ENCODE data around the gene ERMP1.

Gene ERMP1

DNA sequence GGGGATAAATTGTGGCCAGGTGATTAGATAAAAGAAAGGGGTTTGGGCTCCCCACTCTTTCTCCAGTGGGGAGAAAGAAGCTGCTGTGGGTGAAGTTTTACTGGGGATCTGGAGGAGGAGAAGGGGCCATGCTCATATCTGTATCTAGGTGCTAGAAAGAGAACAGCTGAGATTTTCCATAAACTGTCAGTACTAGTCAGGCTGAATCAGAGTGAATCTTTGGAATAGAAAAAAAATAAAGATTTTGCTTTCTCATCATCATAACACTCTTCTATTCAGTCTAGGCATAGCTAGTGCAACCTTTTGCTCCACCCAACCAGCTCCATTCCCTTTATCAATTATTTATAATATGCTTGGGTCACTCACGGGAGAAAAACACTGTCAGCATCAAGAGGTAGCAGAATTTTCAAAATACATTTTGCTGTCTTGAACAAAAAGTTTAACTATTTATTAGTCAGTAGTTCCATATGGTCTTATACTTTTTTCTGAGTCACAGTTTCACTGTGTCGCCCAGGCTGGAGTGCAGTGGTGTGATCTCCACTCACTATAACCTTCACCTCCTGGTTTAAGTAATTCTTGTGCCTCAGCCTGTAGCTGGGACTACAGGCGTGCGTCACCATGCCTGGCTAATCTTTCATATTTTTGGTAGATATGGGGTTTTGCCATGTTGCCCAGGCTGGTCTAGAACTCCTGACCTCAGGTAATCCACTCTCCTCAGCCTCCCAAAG is 21.3 kb upstream of the ERMP1 start:
- no peak for FAIRE-seq
- no peak for DNase-seq (ENCODE audit: extremely low spot score, insufficient read length, low read depth)

DNA sequence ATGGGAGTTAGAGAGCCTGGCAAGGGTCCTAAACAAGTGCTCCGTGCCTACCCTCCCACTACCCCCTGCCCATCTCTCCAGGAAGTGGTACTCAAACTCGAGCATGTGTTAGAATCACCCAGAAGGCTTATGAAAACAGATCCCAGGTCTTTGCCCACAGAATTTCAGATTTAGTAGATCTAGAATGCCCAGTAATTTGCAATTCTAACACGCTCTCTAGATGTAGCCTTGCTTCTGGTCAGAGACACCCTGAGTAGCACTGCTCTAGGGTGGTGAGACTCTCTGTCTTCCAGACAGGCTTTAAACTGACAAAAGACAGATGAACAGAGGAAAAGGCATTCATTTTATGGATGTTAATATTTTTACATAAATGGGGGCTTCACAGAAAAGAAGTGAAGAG is 20.7 kb upstream of the ERMP1 start:
- FAIRE-seq (no peak), DNase-seq (ENCODE audit: extremely low spot score, insufficient read length, low read depth) (no peak)

DNA sequence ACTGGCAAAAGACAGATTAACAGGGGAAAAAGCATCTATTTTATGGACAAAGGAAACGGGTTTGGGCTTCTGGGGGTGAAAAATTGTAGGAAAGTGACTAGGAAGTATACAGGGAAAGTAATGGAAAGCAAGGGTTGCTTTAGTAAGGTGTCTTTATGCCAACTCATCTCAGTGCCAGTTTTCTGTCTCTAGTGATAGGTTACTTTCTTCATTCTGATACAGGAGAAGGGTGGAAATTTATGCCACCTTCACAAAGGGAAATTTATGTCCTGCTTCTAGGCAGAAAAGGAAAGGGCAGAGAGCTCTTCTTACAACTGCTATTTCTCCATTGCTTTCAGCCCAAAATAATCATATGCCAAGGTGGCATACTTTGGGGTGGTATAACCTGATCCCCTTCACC is 20.1 kb upstream of the ERMP1 start:
- FAIRE-seq (peak; percentile 38), DNase-seq (ENCODE audit: extremely low spot score, insufficient read length, low read depth) (no peak)

DNA sequence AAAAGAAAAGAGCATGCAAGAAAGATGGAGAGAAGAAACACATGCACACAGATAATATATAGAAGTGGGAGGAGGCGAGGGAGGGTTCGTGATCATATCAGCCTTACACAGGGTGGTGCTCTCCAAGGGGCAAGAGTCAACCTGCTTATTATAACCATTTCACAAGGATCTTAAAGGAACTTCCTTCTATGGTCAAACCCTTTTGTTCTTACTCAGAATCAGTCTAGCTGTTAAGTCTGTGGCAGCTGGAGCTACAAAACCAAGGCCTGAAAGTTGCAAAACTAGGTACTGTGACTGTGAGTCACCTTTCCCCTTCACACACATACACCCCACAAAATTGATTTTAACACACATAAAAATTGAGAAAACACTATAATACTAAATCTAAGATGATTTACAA is 18.5 kb upstream of the ERMP1 start:
- peak; percentile 48 for DNase-seq (ENCODE audit: extremely low spot score, insufficient read length, low read depth)
- peak; percentile 93 for FAIRE-seq

DNA sequence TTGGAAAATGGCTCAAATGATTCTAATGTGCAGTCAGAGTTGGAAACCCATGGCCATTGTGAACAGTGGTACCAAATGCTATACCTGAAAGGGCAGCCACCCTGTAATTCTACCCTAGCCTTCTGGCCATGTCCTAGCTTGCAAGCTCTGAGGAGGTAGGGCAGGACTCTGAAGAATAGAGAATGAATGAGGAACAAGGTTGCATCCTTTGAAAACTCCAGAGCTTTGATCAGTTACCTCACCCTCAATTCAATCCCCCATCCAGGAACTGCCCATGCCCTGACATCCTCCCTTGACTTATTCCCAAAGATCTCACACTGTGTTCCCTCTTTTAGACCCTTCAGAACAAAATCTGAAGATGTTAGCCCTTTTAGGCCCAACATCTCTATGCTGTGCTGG is 17.8 kb upstream of the ERMP1 start:
- DNase-seq (ENCODE audit: extremely low spot score, insufficient read length, low read depth) = no peak
- peak; percentile 39 for FAIRE-seq

DNA sequence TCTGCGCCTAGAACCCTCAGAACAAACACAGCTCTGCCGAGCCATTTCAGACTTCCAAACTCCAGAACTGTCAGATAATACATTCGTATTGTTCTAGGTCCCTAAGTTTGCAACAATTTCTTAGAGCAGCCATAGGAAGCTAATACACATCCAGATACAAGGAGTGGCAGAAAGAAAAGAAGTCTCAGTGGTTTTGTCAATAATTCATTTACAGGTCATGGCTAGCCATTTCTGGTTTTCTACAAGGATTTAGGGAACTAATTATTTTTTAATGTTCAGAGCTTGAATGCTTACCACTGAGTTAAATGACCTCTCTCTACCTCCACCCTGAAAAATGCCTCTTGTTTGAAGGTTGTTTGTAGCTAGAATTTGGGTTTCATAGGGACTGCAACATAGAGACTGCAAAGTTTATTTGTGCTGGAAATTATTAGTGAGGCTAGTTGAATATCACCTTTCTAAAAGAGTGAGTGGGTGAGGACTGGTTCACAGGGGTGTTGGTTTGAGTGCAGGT is 15.5 kb upstream of the ERMP1 start:
- no peak for DNase-seq (ENCODE audit: extremely low spot score, insufficient read length, low read depth)
- FAIRE-seq = peak; percentile 65

DNA sequence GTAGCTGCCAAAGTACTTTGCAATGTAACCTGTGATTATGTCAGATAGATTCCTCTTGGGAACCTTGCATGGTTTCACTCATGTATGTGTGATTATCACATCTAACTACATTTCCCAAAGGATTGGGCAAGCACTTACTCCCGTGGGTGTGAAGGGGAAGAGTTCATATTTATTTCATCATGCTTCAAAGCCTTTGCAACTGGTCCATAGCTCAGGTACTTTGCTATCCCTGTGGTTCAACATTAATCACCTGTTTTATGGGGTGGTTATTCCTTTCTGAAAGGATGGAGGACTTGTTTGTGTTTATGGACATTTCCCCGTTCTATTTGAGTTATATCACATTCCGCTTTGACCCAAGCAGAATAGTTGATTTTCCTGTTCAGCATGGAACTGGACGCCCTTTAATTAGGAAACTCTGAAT is 13.6 kb upstream of the ERMP1 start:
- DNase-seq (ENCODE audit: extremely low spot score, insufficient read length, low read depth) (no peak), FAIRE-seq (no peak)

DNA sequence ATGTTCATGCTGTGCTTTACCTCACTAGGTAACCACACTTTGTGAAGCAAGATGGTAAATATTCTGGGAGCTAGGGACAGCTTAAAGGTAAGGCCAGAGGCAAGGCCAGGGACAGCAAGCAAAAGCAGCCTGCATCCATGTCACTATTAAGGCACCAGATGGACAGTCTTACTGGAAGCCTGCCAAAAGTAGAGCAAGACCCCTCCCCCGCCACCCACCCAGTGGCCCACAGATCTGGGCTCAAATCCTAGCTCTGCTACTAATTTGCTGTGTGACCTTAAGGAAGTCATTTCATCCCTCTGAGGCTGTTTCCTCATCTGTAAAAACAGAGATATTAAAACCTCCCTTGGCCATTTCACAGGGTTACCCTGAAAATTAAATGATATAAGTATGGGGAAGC is 13.2 kb upstream of the ERMP1 start:
- no peak for DNase-seq (ENCODE audit: extremely low spot score, insufficient read length, low read depth)
- no peak for FAIRE-seq

DNA sequence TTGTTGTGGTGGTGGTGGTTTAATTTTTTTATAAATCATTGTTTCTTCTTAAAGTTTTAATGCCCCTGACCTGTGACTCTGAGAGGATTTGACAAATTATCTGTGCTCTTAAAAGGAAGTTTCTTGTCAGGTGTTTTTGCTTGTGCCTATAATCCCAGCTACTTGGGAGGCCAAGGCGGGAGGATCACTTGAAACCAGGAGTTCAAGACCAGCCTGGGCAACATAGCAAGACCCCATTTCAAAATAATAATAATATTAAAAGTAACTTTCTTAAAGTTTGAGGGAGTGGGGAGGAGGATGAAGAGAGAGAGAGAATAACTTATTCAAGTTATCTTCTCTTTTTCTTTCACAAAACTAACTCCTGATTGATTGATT is 12.2 kb upstream of the ERMP1 start:
- no peak for FAIRE-seq
- no peak for DNase-seq (ENCODE audit: extremely low spot score, insufficient read length, low read depth)

DNA sequence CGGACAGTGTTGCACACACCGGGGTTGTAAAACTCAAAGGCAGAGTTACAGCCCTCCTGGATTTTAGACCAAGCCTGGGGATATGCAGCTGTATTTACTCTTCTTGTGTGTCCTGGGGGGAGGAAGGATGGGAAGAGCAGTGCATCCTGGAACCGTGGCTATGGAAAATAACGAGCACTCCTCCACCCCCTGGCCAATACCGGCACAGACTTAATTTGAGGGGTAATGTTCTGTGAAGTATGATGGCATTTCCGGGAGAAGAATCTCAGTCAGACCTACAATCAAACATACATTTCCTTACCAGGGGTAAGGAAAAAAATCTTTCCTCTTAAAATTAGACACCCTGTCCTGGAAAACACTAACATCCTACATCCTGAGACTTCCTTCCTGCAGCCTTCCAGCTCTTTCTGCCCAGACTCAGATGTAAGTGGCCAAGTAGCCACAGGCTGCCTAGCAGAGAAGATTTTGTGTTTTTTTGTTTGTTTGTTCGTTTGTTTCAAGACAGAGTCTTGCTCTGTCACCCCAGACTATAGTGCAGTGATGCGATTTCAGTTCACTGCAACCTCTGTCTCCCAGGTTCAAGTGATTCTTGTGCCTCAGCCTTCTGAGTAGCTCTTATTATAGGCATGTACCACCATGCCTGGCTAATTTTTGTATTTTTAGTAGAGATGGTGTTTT is 11.0 kb upstream of the ERMP1 start:
- no peak for FAIRE-seq
- DNase-seq (ENCODE audit: extremely low spot score, insufficient read length, low read depth) = no peak

DNA sequence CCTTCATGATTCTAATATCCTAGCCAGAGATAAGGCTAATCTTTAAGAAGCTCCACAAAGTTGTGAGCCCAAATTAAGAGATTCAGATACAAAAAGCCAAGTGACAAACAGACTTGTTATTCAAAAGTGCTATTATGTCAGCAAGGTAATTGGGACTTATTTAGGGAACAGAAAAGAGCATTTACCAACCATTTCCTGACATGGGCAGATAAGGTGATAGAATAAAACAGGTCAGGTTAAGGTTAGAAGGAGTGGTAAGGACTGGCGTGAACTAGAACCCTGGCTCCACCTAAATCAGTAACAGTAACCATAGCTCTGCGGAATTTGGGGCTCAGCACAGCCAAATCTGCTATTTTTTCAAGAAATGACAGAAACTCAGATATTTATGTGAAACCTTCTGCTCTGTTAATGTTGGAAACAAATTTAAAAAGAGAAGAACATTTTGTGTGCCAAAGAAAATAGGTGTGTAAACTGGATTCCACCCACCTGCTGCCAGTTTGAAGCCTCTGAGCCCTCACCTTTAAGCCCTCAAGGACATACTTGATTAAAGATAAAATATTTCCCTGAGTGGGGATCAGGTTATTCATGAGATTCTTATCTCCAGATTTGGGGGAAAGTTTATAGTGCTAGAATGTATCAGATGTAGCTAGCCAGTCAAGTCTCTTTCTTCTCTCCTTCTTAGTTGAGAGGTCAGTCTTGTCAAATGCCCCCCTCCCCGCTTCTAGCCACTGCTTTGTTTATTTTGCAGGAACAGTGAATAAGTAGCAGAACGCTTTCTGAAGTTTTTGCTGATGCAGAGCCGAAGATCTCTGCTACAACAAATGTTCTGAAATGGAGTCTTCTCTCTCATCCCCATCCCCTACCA is 10.2 kb upstream of the ERMP1 start:
- FAIRE-seq (no peak), DNase-seq (ENCODE audit: extremely low spot score, insufficient read length, low read depth) (no peak)

DNA sequence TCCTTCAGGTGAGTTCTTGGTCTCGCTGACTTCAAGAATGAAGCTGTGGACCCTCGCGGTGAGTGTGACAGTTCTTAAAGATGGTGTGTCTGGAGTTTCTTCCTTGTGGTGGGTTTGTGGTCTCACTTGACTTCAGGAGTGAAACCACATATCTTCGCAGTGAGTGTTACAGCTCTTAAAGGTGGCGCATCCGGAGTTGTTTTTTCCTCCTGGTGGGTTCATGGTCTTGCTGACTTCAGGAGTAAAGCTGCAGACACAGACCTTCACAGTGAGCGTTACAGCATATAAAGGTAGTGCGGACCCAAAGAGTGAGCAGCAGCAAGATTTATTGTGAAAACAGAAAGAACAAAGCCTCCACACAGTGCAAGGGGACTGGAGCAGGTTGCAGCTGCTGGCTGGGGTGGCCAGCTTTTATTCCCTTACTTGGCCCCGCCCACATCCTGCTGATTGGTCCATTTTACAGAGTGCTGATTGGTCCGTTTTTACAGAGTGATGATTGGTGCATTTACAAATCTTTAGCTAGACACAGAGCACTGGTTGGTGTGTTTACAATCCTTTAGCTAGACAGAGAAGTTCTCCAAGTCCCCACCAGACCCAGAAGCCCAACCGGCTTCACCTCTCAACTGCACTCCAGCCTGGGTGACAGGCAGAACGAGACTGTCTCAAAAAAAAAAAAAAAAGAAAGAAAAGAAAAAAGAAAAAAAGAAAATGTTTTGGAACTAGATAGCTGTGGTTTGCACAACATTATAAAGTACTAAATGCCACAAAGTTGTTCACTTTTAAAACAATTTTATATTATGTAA is 9.1 kb upstream of the ERMP1 start:
- FAIRE-seq = no peak

DNA sequence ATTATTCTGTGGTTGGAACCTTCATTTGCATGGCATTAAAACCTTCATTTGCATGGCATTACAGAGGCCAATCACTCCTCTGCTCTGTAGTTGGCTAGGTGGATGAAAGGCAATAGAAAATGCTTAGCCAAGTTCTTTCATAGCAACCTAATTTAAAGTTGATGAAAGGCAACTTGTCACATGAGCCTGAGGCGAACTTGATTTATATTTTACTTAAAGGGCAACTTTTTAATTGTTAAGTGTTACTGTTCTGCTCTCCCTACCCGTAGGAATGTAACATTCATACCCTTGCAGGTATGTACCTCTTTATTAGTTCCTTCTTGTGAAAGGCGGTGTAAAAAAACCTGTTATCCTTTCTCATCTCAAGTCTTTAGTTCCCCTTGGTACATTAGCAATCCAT is 7.9 kb upstream of the ERMP1 start:
- FAIRE-seq (no peak), DNase-seq (ENCODE audit: extremely low spot score, insufficient read length, low read depth) (no peak)

More for the DNA sequence above, 9.1 kb upstream of the ERMP1 start:
- no peak for DNase-seq (ENCODE audit: extremely low spot score, insufficient read length, low read depth)

DNA sequence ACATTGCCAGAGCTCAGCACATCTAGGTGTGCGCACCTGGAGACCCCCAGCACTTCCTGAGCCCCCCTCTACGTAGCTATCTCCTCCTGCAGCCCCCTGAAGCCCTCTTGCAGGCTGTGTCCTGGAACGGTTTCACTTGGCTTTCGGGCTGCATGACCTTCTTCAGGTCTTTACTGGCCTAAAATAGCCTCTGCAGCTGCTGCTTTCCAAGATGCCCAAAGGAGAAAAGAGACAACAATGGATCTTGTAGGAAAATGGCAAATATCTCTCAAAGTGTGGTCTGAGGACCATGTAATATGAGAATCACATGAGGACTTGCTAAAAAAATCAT is 6.6 kb upstream of the ERMP1 start:
- FAIRE-seq (no peak), DNase-seq (ENCODE audit: extremely low spot score, insufficient read length, low read depth) (no peak)

DNA sequence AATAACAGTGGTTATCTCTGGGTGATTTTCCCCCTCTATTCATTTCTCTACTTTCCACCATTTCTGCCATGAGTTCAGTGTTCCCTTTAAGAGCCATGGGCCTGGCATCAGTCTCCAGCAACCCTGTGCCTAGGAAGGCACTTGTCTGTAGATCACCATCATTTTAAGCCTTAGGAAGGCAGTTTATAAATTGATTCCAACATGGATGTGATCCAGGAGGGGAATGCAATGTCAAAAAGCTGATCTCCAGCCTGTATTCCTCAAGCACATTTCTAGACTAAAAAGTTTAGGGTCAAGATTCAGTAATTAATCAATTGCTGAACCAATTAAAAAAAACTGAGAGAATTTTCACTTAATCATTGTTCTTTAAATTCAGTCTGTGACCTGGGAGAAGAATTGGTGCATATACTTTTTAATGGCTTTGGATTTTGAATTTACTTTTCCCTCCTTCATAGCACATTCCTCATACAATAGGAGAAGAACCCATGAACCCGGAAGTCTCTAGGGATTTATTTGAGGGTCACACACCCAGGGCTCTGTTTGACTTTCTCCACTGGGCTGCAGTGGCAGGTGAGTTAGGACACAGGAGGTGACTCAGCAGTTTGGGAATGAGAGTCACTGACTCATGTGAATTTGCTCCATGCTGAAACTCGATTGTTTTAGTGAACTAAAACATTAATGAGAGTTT is 6.1 kb upstream of the ERMP1 start:
- FAIRE-seq (no peak), DNase-seq (ENCODE audit: extremely low spot score, insufficient read length, low read depth) (no peak)

DNA sequence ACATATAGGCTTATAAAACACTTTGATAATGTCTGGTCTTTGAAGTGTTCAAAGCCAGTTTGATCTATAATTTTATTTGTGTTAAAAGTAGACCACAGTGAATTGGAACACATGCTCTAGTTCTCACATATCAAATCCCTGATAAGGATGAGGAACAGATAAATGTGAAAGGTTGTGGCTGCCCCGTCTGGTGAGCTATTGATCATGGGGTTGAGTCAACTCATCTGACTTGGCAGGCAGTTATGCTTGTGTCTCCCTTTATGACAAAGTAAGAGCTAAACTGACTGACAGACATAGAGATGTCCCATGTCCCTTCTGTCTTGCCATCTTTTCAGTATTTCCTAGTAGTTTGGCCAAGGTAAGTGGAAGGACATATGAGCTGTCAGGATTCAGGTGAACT is 2.9 kb upstream of the ERMP1 start:
- no peak for FAIRE-seq

DNA sequence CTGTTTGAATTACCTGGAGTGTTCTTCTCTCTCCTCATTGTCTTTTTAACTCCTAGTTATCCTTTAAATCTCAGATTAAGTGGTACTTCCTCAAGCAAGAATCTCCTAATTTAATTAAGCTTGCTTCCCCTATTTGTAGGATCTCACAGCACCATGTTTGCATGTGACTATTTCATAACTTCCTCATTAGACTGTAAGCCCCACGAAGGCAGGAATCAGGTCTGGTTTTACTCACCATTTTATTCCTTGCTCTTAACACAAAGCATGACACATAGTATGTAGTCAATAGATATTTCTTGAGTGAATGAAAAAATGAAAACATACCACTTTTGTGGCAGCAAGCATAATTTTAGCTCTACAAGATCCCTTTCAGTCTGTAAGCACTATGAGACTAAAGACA is 1.3 kb upstream of the ERMP1 start:
- DNase-seq (ENCODE audit: extremely low spot score, insufficient read length, low read depth) = no peak
- no peak for FAIRE-seq

More for the DNA sequence above, 2.9 kb upstream of the ERMP1 start:
- no peak for DNase-seq (ENCODE audit: extremely low spot score, insufficient read length, low read depth)

DNA sequence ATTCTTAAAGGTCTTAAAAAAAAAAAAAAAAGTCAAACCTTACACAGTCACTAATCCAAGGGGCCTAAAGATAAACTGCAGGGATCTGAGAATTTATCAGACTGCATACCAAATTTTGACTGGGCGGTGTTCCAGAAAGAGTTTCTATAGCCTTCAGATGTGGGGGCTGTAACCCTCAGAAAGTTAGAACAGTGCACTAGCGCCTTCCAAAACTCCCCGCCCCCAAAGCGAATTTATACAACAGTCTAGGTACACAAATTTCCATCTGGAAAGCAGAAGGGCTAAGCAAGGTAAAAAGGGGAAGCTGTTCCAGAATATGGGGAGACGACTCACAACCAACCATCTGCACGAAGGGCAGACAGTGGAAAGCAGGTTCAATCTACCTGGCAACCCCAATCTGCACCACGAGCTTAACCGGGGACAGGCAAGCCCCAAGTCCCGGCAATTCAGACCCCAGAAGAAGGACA is 813 bp downstream of the ERMP1 start:
- DNase-seq (ENCODE audit: extremely low spot score, insufficient read length, low read depth) = no peak
- peak; percentile 57 for FAIRE-seq

DNA sequence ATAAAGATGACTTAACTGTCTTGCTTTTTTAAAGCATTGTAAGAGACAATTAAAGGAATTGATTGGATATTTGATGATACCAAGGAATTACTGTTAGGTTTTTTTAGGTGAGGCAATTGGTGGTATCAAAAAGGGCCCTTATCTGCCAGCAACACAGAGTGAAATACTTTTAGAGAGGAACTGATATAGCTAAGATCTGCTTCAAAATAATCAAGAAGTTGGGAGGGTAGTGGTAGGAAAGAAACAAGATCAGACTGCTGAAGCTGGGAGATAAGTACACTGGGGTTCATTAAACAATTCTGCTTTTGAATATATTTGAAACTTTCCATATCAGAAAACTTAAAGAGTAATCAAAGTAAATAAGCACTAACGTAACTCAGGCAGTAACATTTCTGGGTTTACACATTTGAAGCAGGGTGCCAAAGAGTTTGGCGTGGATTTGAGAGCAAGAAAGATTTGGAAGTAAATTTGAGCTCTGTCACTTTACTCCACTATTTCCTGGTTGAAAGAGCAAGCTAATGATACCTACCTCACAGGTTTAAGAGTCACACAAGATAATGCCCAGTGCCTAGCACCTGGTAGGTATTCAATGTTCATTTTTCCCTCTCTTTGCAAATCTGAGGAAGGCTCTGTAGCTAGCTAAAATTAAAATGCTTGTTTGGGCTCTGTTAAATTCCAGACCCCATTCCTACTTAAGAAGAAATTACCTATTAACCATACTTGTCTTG is 6.9 kb downstream of the ERMP1 start:
- DNase-seq (ENCODE audit: extremely low spot score, insufficient read length, low read depth) (no peak), FAIRE-seq (no peak)
